Measurements from ENCODE around the gene ADAMTS2. TPM values are rescaled to one million over a fixed set of nuclear protein-coding genes. Genes with fewer than 3 reads are reported as not detected.

ADAMTS2 gene
- total and polyA plus RNA-seq, 5 donors from 2014 or later: 0.03 TPM; not detected in 4

DNA sequence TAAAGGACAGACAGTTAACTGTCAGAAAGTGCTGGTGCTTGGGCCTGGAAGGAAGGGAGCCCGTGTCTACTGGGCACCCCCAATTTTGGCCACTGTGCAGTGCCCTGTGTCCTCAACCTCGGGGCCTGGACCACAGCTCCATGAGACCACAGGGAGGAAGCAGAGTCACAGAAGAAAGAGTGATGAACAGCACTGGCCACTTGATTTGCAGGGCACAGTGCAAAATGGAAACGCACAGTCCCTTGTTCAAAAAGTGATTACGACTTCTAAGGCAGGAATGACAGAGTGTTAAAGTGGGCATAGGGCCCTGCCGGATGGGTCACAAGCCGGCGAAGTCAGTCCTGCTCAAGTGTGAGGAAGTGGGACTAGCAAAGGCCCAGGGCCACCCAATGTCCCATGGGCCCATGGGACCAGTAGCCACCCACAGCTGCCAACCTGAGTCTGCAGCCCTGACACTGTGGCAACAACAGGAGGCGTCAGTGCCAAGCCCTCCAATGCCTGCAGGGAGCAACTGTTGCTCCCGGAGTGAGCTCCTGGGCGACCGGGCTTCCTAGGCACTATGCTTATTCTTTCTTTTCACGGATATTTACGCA, 85.4 kb downstream of the ADAMTS2 start:
- H3K36me3 Mint-ChIP-seq: no peaks in the 10 kb centered on the region
- H3K4me1 Mint-ChIP-seq: no peaks in the 10 kb centered on the region
- no peak for DNase-seq
- no peaks in the 10 kb centered on the region for H3K9me3 ChIP-seq (ENCODE audit: control insufficient read depth in 2 of 2, low read length in 2 of 2)
- H3K4me3 Mint-ChIP-seq: no peak overlapping the region
- no peaks in the 10 kb centered on the region for H3K4me1 ChIP-seq (ENCODE audit: control insufficient read depth, insufficient read depth, low read length, poor library complexity, severe bottlenecking)
- no peak overlapping the region for H3K27ac Mint-ChIP-seq
- H3K27ac ChIP-seq (ENCODE audit: insufficient read depth, low read length, poor library complexity, severe bottlenecking): no peak overlapping the region
- H3K27me3 Mint-ChIP-seq: peaks cover 6% of the 10 kb centered on the region
- H3K9me3 Mint-ChIP-seq: no peaks in the 10 kb centered on the region
- no peak for ATAC-seq (ENCODE audit: low read depth in 2 of 2)
- H3K36me3 ChIP-seq (ENCODE audit: control insufficient read depth, insufficient read depth, low read length): no peaks in the 10 kb centered on the region
- H3K4me3 ChIP-seq (ENCODE audit: low read depth, low read length): no peak overlapping the region
- H3K27me3 ChIP-seq (ENCODE audit: control insufficient read depth, insufficient read depth, low read length): no peaks in the 10 kb centered on the region

DNA sequence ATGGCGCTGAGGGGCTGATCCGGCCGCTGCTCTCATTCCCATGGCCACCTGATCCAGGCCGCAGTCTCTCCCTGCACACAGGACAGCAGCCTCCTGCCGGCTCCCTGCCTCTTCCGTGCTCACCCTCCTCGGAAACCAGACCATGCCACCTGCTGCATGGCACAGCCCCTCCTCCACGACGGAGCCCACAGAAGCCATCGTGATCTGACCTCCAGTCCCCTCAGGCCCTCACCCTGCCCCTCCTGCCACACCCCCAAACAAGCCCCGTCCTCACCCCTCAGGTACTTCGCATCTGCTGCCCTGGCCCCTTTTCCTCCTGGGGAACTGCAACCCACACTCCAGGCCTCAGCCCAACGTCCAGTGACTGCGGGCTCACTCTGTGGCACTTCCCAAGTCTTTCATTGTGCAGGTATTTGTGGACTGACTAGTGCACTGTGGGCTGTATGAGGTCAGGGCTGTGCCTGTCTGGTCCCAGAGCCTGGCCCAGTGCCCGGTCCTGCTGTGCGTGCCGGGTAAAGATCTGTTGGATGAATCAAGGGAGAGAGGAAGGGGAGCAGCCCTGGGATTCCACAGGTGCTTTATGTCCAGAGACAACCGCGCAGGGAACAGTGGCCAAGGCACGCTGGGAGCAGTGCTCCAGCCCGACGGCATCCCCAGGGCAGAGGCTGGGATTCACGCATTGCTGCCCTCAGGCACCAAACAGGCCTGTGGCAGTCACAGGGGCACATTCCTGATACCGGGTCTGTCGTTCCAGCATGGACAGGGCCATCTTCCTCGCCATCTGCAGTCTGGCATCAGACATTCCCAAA, 86.1 kb downstream of the ADAMTS2 start:
- H3K9me3 Mint-ChIP-seq: no peaks in the 10 kb centered on the region
- DNase-seq: no peak
- Histone ChIP-seq H3K4me1 (ENCODE audit: control insufficient read depth, insufficient read depth, low read length, poor library complexity, severe bottlenecking) (no peaks in the 10 kb centered on the region), H3K36me3 (ENCODE audit: control insufficient read depth, insufficient read depth, low read length) (no peaks in the 10 kb centered on the region), H3K27me3 (ENCODE audit: control insufficient read depth, insufficient read depth, low read length) (no peaks in the 10 kb centered on the region), H3K9me3 (ENCODE audit: control insufficient read depth in 2 of 2, low read length in 2 of 2) (no peaks in the 10 kb centered on the region), H3K27ac (ENCODE audit: insufficient read depth, low read length, poor library complexity, severe bottlenecking) (no peak overlapping the region), H3K4me3 (ENCODE audit: low read depth, low read length) (no peak overlapping the region)
- no peaks in the 10 kb centered on the region for H3K36me3 Mint-ChIP-seq
- no peak overlapping the region for H3K4me3 Mint-ChIP-seq
- peaks cover 6% of the 10 kb centered on the region for H3K27me3 Mint-ChIP-seq
- no peak for ATAC-seq (ENCODE audit: low read depth in 2 of 2)
- no peaks in the 10 kb centered on the region for H3K4me1 Mint-ChIP-seq
- H3K27ac Mint-ChIP-seq: no peak overlapping the region

GRCh38 chr5:179258001-179258921, 87.0 kb downstream of the ADAMTS2 start:
- H3K9me3 ChIP-seq (ENCODE audit: control insufficient read depth in 2 of 2, low read length in 2 of 2): no peaks in the 10 kb centered on the region
- H3K9me3 Mint-ChIP-seq: no peaks in the 10 kb centered on the region
- H3K36me3 Mint-ChIP-seq: no peaks in the 10 kb centered on the region
- no peaks in the 10 kb centered on the region for H3K27me3 ChIP-seq (ENCODE audit: control insufficient read depth, insufficient read depth, low read length)
- H3K4me1 Mint-ChIP-seq: no peaks in the 10 kb centered on the region
- no peak overlapping the region for H3K4me3 ChIP-seq (ENCODE audit: low read depth, low read length)
- no peak for ATAC-seq (ENCODE audit: low read depth in 2 of 2)
- no peaks in the 10 kb centered on the region for H3K4me1 ChIP-seq (ENCODE audit: control insufficient read depth, insufficient read depth, low read length, poor library complexity, severe bottlenecking)
- H3K27me3 Mint-ChIP-seq: peaks cover 6% of the 10 kb centered on the region
- no peak overlapping the region for H3K27ac ChIP-seq (ENCODE audit: insufficient read depth, low read length, poor library complexity, severe bottlenecking)
- H3K27ac Mint-ChIP-seq: no peak overlapping the region
- no peak overlapping the region for H3K4me3 Mint-ChIP-seq
- H3K36me3 ChIP-seq (ENCODE audit: control insufficient read depth, insufficient read depth, low read length): no peaks in the 10 kb centered on the region
- no peak for DNase-seq

GRCh38 chr5:179257176-179257682, 88.0 kb downstream of the ADAMTS2 start:
- Mint-ChIP-seq H3K36me3 (no peaks in the 10 kb centered on the region), H3K27me3 (peaks cover 2% of the 10 kb centered on the region), H3K9me3 (no peaks in the 10 kb centered on the region), H3K4me1 (no peaks in the 10 kb centered on the region), H3K27ac (no peak overlapping the region), H3K4me3 (no peak overlapping the region)
- H3K27me3 ChIP-seq (ENCODE audit: control insufficient read depth, insufficient read depth, low read length): no peaks in the 10 kb centered on the region
- no peak for DNase-seq
- no peak for ATAC-seq (ENCODE audit: low read depth in 2 of 2)
- H3K36me3 ChIP-seq (ENCODE audit: control insufficient read depth, insufficient read depth, low read length): no peaks in the 10 kb centered on the region
- no peak overlapping the region for H3K4me3 ChIP-seq (ENCODE audit: low read depth, low read length)
- no peaks in the 10 kb centered on the region for H3K9me3 ChIP-seq (ENCODE audit: control insufficient read depth in 2 of 2, low read length in 2 of 2)
- H3K4me1 ChIP-seq (ENCODE audit: control insufficient read depth, insufficient read depth, low read length, poor library complexity, severe bottlenecking): no peaks in the 10 kb centered on the region
- H3K27ac ChIP-seq (ENCODE audit: insufficient read depth, low read length, poor library complexity, severe bottlenecking): no peak overlapping the region

DNA sequence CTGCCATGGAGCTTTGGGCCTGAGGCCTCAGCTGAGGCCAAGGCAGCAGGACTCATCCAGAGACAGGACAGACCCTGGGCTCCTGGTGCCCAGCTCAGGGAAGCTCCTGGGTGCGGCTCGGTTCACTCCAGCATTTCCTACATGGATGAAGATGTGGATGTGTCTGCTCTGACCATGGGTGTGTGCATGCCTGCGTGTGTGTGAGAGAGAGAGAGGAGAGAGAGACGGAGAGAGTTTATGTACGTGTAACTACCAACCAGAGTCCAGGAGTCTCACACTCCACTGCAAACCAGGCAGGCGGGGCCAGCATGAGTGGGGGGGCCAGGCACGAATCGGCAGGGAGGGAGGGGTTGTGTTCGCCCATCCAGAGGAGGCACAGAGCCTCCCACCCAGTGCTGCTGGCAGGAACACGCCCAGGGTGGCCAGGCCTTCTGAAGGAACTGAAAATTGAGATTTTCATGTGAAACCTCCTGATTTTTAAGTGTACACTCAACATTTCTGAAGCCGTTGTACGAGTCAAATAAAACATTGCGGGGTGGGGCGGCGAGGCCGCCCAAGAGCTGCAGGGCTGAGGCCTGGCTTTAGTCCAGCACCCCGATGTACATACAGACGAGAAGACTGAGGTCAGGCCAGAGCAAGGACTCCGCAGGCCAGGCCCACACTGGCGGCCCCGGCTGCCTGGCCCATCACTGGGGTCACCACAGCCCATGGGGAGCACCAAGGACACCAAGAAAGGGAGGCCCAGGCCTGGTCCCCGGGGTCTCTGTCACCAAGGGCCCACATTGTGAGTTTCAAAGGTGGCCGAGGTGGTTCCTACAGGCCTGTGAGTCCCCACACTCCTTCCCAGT, 88.7 kb downstream of the ADAMTS2 start:
- ATAC-seq (ENCODE audit: low read depth in 2 of 2): no peak
- H3K27me3 Mint-ChIP-seq: no peaks in the 10 kb centered on the region
- no peak overlapping the region for H3K4me3 Mint-ChIP-seq
- no peaks in the 10 kb centered on the region for H3K4me1 Mint-ChIP-seq
- no peak for DNase-seq
- H3K27ac Mint-ChIP-seq: peak overlapping the region in 1 of 3 donors; percentile 43
- Histone ChIP-seq H3K27ac (ENCODE audit: insufficient read depth, low read length, poor library complexity, severe bottlenecking) (no peak overlapping the region), H3K4me3 (ENCODE audit: low read depth, low read length) (no peak overlapping the region), H3K9me3 (ENCODE audit: control insufficient read depth in 2 of 2, low read length in 2 of 2) (no peaks in the 10 kb centered on the region), H3K4me1 (ENCODE audit: control insufficient read depth, insufficient read depth, low read length, poor library complexity, severe bottlenecking) (no peaks in the 10 kb centered on the region), H3K36me3 (ENCODE audit: control insufficient read depth, insufficient read depth, low read length) (no peaks in the 10 kb centered on the region), H3K27me3 (ENCODE audit: control insufficient read depth, insufficient read depth, low read length) (no peaks in the 10 kb centered on the region)
- no peaks in the 10 kb centered on the region for H3K36me3 Mint-ChIP-seq
- no peaks in the 10 kb centered on the region for H3K9me3 Mint-ChIP-seq

GRCh38 chr5:179255527-179256327, 89.5 kb downstream of the ADAMTS2 start:
- H3K27ac Mint-ChIP-seq: no peak overlapping the region
- H3K9me3 Mint-ChIP-seq: no peaks in the 10 kb centered on the region

More at GRCh38 chr5:179255527-179256327, 89.5 kb downstream of the ADAMTS2 start:
- no peaks in the 10 kb centered on the region for H3K27me3 Mint-ChIP-seq
- no peak overlapping the region for H3K4me3 Mint-ChIP-seq
- H3K4me1 ChIP-seq (ENCODE audit: control insufficient read depth, insufficient read depth, low read length, poor library complexity, severe bottlenecking): no peaks in the 10 kb centered on the region
- H3K9me3 ChIP-seq (ENCODE audit: control insufficient read depth in 2 of 2, low read length in 2 of 2): no peaks in the 10 kb centered on the region
- DNase-seq (no peak), ATAC-seq (ENCODE audit: low read depth in 2 of 2) (no peak)
- no peak overlapping the region for H3K4me3 ChIP-seq (ENCODE audit: low read depth, low read length)
- H3K4me1 Mint-ChIP-seq: no peaks in the 10 kb centered on the region
- no peak overlapping the region for H3K27ac ChIP-seq (ENCODE audit: insufficient read depth, low read length, poor library complexity, severe bottlenecking)
- H3K36me3 Mint-ChIP-seq: no peaks in the 10 kb centered on the region
- H3K36me3 ChIP-seq (ENCODE audit: control insufficient read depth, insufficient read depth, low read length): no peaks in the 10 kb centered on the region
- no peaks in the 10 kb centered on the region for H3K27me3 ChIP-seq (ENCODE audit: control insufficient read depth, insufficient read depth, low read length)

Data from CD4-positive, CD25-positive, alpha-beta regulatory T cell (primary cell).